Rectal smooth muscle tissue (tissue), 1 donor: ENCODE results near the gene IQSEC1.
A peak's percentile ranks its signal among the peaks of the same experiment; 100 is the strongest.

Experiments
- H3K27ac ChIP-seq: one replicate; pipeline ENCODE4 v1.7.0; 2013; ENCODE audit warnings: low read depth, low read length, inconsistent platforms
- H3K27me3 ChIP-seq: one replicate; pipeline ENCODE4 v1.7.0; 2013; ENCODE audit warnings: low read length; ENCODE audit not compliant: control insufficient read depth, insufficient read depth
- H3K36me3 ChIP-seq: one replicate; pipeline ENCODE4 v1.7.0; 2013; ENCODE audit warnings: low read length; ENCODE audit not compliant: control insufficient read depth, insufficient read depth
- H3K4me1 ChIP-seq: one replicate; pipeline ENCODE4 v1.7.0; 2013; ENCODE audit warnings: low read length; ENCODE audit not compliant: control insufficient read depth, insufficient read depth
- H3K4me3 ChIP-seq: one replicate; pipeline ENCODE4 v1.7.0; 2013; ENCODE audit warnings: low read length
- H3K9ac ChIP-seq: one replicate; pipeline ENCODE4 v1.7.0; 2013; ENCODE audit warnings: low read length

IQSEC1 gene

DNA sequence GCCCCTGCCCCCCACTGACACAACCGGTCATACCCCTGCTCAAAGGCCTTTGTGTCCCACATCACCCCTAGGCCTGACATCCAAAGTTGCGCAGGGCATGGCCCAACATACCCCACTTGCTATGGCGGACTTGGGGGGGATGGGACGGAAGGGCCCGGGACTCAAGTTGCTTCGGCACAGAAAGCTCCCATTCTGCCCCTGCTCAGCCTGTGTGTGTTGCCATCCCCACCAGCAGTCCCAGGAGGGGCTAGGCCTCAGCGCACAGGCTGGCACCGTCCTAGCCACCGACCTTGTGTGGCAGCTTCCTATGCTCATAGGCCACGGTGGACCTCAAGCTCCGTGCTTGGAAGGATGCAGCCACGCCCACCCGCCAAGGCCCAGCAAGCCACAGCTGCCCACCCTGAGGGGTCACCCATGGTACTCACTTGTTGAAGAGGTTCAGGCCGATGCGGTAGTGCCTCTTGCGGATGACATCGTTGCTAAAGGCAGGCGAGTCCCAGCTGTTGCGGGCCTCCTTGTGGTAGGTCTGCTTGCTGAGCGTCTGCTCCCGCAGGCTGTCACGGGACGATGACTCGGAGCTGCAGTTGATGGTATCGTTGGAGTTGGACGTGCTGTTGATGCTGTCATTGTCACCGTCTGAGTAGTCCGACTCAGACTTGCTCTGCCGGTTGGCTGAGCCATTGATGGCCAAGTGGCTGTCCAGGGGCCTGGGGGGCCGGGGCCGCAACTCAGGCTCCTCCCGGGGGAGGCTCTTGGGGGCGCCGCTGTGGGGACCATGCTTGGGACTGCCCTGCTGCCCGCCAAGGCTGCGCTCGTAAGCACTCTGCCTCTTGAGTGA is 138.0 kb downstream of the IQSEC1 start:
- Histone ChIP-seq H3K9ac (no peak overlapping the region), H3K27ac (no peak overlapping the region)

GRCh38 chr3:12934431-12934830 is 138.8 kb downstream of the IQSEC1 start:
- Histone ChIP-seq H3K27me3 (no peaks in the 10 kb centered on the region), H3K36me3 (peaks cover 10% of the 10 kb centered on the region), H3K4me1 (peaks cover 43% of the 10 kb centered on the region), H3K27ac (peak overlapping the region; percentile 4), H3K9ac (no peak overlapping the region), H3K4me3 (peak overlapping the region; percentile 28)

More for the DNA sequence above, 138.0 kb downstream of the IQSEC1 start:
- Histone ChIP-seq H3K4me1 (peaks cover 43% of the 10 kb centered on the region), H3K4me3 (peak overlapping the region; percentile 28), H3K36me3 (peaks cover 10% of the 10 kb centered on the region), H3K27me3 (no peaks in the 10 kb centered on the region)

GRCh38 chr3:12933901-12934300 is 139.3 kb downstream of the IQSEC1 start:
- peaks cover 13% of the 10 kb centered on the region for H3K36me3 ChIP-seq
- H3K27ac ChIP-seq = peak overlapping the region; percentile 4
- no peaks in the 10 kb centered on the region for H3K27me3 ChIP-seq
- no peak overlapping the region for H3K9ac ChIP-seq
- peaks cover 38% of the 10 kb centered on the region for H3K4me1 ChIP-seq
- H3K4me3 ChIP-seq = no peak overlapping the region

- peaks cover 13% of the 10 kb centered on the region for H3K36me3 ChIP-seq
- peaks cover 27% of the 10 kb centered on the region for H3K4me1 ChIP-seq
- no peak overlapping the region for H3K9ac ChIP-seq
- H3K4me3 ChIP-seq = no peak overlapping the region
- no peaks in the 10 kb centered on the region for H3K27me3 ChIP-seq
- no peak overlapping the region for H3K27ac ChIP-seq
These were observed 140.5 kb downstream of the IQSEC1 start for GRCh38 chr3:12932754-12933153.

- H3K4me3 ChIP-seq = no peak overlapping the region
- peaks cover 25% of the 10 kb centered on the region for H3K4me1 ChIP-seq
- peaks cover 12% of the 10 kb centered on the region for H3K36me3 ChIP-seq
- no peak overlapping the region for H3K27ac ChIP-seq
- no peak overlapping the region for H3K9ac ChIP-seq
- no peaks in the 10 kb centered on the region for H3K27me3 ChIP-seq
These were observed 140.9 kb downstream of the IQSEC1 start for GRCh38 chr3:12932347-12932746.

DNA sequence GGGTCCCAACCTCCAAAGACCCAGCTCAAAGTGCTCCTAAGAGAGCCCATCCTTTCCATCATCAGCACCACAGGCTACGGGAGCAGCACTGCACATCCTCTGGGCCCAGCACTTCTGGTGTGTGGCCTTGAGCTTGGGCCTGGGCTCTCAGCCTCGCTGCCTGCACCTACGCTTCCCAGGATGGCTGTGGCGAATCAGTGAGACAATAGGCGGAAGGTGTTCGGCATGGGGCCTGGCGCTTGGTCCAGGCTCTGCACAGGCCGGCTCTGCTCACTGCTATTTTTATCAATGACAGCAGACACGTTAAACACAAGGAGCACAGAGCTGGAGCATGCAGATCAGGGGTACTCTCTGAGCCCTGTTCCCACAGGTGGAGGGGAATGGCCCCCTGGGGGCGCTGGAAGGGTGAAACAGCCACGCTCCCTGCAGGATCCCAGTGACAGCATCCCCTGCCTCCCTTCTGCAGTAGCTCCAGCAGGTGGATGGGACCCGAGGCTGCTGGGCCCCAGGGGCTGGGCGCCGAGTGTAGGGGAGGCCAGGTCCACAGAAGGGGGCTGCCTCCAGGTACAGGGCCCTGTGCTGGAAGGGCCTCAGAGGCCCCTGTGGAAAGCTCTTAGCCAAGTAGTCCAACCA is 141.8 kb downstream of the IQSEC1 start:
- Histone ChIP-seq H3K27me3 (no peaks in the 10 kb centered on the region), H3K36me3 (peaks cover 13% of the 10 kb centered on the region), H3K9ac (no peak overlapping the region), H3K4me3 (no peak overlapping the region), H3K27ac (no peak overlapping the region), H3K4me1 (peaks cover 25% of the 10 kb centered on the region)

- Histone ChIP-seq H3K9ac (no peak overlapping the region), H3K36me3 (peaks cover 19% of the 10 kb centered on the region)
These were observed 143.4 kb downstream of the IQSEC1 start for GRCh38 chr3:12929801-12930200.

GRCh38 chr3:12926660-12927059 is 146.6 kb downstream of the IQSEC1 start:
- no peak overlapping the region for H3K4me3 ChIP-seq
- H3K27ac ChIP-seq = no peak overlapping the region
- H3K9ac ChIP-seq = no peak overlapping the region
- no peaks in the 10 kb centered on the region for H3K27me3 ChIP-seq
- H3K36me3 ChIP-seq = peaks cover 34% of the 10 kb centered on the region
- H3K4me1 ChIP-seq = no peaks in the 10 kb centered on the region

More at GRCh38 chr3:12929801-12930200, 143.4 kb downstream of the IQSEC1 start:
- peaks cover 18% of the 10 kb centered on the region for H3K4me1 ChIP-seq
- H3K27ac ChIP-seq = no peak overlapping the region
- H3K4me3 ChIP-seq = no peak overlapping the region
- no peaks in the 10 kb centered on the region for H3K27me3 ChIP-seq

DNA sequence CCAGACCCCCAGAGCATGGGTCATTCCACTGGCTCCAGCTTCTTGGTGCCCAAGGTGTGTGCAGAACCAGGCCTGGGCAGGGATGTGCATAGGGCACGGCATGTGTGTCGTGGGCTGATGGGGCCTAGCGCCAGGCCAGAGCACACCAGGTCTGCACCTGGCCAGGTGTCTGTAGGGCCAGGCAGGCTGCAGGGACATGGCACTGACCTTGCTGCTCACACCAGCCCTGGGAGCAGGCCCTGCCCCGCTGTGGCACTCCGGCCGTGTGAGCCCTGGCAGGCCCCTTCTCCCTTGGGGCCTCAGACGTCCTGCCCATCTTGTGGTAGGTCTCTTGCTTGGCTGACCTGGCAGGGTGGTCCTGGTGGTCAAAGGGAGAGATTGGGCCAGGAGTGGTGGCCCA is 147.6 kb downstream of the IQSEC1 start:
- Histone ChIP-seq H3K4me3 (no peak overlapping the region), H3K36me3 (peaks cover 36% of the 10 kb centered on the region), H3K27ac (no peak overlapping the region), H3K4me1 (no peaks in the 10 kb centered on the region), H3K9ac (no peak overlapping the region), H3K27me3 (no peaks in the 10 kb centered on the region)

- H3K9ac ChIP-seq = no peak overlapping the region
- H3K4me1 ChIP-seq = no peaks in the 10 kb centered on the region
- no peaks in the 10 kb centered on the region for H3K27me3 ChIP-seq
- peaks cover 44% of the 10 kb centered on the region for H3K36me3 ChIP-seq
- H3K4me3 ChIP-seq = no peak overlapping the region
- H3K27ac ChIP-seq = no peak overlapping the region
These were observed 148.8 kb downstream of the IQSEC1 start for GRCh38 chr3:12924437-12924836.

DNA sequence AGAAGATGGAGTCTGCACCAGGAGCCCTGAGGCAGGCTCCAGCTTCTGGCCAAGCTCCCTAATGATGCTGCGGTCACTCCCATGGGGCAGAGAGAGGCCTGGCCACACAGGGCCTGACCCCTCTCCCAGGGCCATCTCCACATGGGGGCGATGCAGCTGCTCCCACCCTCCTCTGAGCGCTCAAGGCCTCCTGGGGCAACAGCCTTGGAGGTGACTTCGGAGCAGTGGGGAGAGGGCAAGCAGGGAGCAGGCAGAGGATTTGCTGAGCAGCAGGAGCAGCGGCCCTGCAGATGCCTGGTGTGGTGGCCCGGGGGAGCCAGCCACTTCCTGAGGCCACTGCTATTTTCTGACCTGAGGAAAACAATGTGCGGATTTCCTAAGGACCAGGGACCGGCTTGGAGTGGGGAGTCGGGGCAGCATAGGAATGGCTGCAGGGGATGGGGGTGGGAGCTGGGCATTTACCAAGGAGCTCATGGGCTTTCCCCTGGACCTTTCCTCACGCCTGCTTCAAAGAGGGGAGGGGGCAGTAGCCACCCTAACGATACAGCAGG is 150.3 kb downstream of the IQSEC1 start:
- Histone ChIP-seq H3K4me3 (no peak overlapping the region), H3K9ac (no peak overlapping the region), H3K27me3 (no peaks in the 10 kb centered on the region), H3K27ac (no peak overlapping the region), H3K4me1 (no peaks in the 10 kb centered on the region), H3K36me3 (peaks cover 44% of the 10 kb centered on the region)

DNA sequence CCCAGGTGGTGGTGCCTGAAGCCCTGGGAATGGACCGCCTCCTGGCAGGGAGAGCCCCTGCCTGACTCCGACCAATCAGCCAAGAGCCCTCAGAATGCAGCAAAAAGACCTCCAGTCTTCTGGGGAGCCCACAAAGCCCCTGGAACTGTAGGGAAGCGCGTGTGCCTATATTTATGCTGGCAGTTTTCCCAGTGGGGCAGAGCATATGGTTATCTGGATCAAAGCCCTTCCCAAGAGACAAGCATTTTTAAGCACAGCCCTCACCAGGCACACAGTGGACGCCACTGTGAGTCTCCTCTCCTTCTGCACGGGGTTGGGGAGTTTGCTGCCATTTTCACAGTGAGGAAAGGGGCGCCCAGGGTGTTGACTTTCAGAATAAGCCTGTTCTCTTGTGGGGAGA is 150.9 kb downstream of the IQSEC1 start:
- H3K9ac ChIP-seq = no peak overlapping the region
- no peaks in the 10 kb centered on the region for H3K27me3 ChIP-seq
- H3K4me1 ChIP-seq = no peaks in the 10 kb centered on the region
- peaks cover 46% of the 10 kb centered on the region for H3K36me3 ChIP-seq
- H3K27ac ChIP-seq = no peak overlapping the region
- no peak overlapping the region for H3K4me3 ChIP-seq
